HG02763 (cell line): ENCODE results near the gene EML4.
"Not testable (repeated sequence)": the region's sequence is repeated elsewhere in the genome, so short reads cannot be mapped to it uniquely, and the experiment has no call there.

Source experiments
- ATAC-seq: cut with Tn5 transposase; IDR thresholded peaks from one replicate; pipeline ENCODE4 v1.9.1; 2021; ENCODE audit warnings: mild to moderate bottlenecking, moderate library complexity; ENCODE audit not compliant: unreplicated experiment

EML4 gene

GRCh38 chr2:42371611-42372473 is 202.7 kb downstream of the EML4 start:
- no peak for ATAC-seq

DNA sequence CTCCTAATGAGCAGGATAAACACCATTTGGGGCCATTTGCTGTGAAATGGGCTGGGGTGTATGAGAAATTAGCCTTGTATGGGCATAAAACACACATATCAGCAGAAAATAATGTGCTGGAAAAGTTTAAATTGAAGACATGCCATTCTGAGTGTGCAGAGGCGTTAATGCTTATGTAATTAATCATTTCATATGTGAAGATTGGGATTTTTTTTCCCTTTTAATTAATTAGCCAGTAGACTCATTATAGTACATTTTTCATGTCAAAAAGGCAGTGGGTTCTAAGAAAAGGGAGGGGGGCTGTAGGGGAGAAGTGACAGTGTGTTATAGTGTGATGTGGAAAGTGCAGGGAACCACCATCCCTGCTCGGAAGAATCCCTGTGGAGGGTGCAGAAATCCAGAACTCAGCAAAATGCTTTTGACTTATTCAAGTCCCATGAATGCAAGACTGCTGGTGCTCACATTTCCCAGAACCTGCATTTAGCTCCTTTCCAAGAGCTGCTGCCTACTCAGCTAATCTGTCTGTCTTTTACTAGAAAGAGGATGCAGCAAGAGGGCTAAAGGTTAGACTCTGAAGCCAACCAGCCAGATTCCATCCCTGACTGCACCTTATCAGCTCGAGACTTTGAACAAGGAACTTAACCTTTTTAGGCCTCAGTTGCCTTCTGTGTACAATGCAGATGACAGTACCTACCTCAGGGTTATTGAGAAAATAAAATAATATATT is 203.5 kb downstream of the EML4 start:
- ATAC-seq = no peak

DNA sequence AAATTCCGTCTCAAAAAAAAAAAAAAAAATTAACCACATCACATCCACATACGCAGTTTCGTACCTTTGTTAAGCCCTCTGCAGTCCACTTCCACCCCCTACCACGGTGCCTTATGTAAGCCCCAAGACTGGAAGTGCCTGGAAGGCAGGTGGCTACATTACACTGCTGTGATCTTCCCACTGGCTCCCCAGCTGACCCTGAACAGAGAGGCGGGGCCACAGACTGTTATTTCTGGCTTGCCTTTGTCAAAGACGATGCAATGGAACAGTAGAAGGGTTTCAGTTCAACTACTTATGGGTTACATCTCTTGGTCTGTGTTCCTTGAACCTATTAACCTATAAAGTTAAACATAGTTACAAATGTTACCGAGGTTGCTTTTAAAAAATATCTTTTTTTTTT is 207.6 kb downstream of the EML4 start:
- no peak for ATAC-seq

DNA sequence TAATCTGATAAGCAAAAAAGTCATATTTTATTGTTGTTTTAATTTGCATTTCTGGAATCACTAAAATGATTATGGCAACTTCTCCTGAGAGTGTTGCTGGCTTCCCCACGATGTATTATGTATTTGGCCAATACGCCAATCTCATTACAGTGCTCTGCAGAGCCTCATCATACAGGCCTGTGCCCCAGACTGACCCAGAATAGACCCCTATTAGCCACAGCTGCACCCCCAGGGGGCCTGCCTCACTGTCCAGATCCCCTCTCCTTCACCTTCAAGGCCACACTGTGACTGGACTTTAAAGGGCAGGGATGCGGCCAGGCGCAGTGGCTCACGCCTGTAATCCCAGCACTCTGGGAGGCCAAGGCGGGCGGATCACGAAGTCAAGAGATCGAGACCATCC is 209.3 kb downstream of the EML4 start:
- no peak for ATAC-seq

GRCh38 chr2:42380026-42380425 is 210.9 kb downstream of the EML4 start:
- ATAC-seq = not testable (repeated sequence)

DNA sequence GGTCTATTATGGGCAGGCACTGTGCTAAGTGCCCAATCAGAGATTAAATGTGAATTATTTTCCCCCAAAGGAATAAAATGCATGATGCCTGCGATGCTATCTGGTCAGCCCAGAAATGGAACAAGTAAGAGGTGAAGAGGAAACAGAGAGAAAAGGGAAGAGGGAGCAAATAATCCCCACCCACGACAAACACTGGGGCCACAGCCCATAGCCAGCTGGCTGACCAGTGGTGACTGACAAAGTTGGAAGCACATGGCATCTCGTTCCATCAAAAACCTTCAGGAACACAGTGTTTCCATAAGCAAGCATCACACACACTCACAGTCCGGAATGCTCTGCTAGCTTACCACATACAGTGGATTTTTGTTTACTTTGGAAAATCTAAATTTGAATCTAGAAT is 213.0 kb downstream of the EML4 start:
- no peak for ATAC-seq
